T-helper 2 cell treated with Interferon-gamma antibody and Interleukin-4, amounts not matched to agents 5 μg/mL and 100 μg/mL, for 36 hours (primary cell): ENCODE data around the gene LYRM1.
"Not testable (repeated sequence)": the region's sequence is repeated elsewhere in the genome, so short reads cannot be mapped to it uniquely, and the experiment has no call there.

Source experiments
- DNase-seq: peaks from one replicate; pipeline ENCODE4 v3.0.0; 2021; ENCODE audit warnings: low spot score
- H3K27ac Mint-ChIP-seq: one replicate; pipeline ENCODE4 v1.8.0; 2021; ENCODE audit warnings: mild to moderate bottlenecking, mixed read lengths
- H3K27me3 Mint-ChIP-seq: one replicate; pipeline ENCODE4 v1.8.0; 2021; ENCODE audit warnings: low read depth, mixed read lengths
- H3K36me3 Mint-ChIP-seq: one replicate; pipeline ENCODE4 v1.8.0; 2021; ENCODE audit warnings: low read depth, mixed read lengths
- H3K4me1 Mint-ChIP-seq: one replicate; pipeline ENCODE4 v1.8.0; 2021; ENCODE audit warnings: low read depth, mixed read lengths
- H3K4me3 Mint-ChIP-seq: one replicate; pipeline ENCODE4 v1.8.0; 2022; ENCODE audit warnings: mild to moderate bottlenecking, moderate library complexity, mixed read lengths
- H3K9me3 Mint-ChIP-seq: one replicate; pipeline ENCODE4 v1.8.0; 2021; ENCODE audit warnings: mixed read lengths

LYRM1 gene

GRCh38 chr16:20920091-20920490, 19.5 kb downstream of the LYRM1 start:
- Mint-ChIP-seq H3K27ac (no peak overlapping the region), H3K36me3 (peaks cover 32% of the 10 kb centered on the region), H3K9me3 (no peaks in the 10 kb centered on the region), H3K27me3 (no peaks in the 10 kb centered on the region), H3K4me3 (no peak overlapping the region), H3K4me1 (peaks cover 19% of the 10 kb centered on the region)
- no peak for DNase-seq

GRCh38 chr16:20920799-20921198, 20.2 kb downstream of the LYRM1 start:
- no peak for DNase-seq
- Mint-ChIP-seq H3K36me3 (peaks cover 31% of the 10 kb centered on the region), H3K9me3 (no peaks in the 10 kb centered on the region), H3K4me3 (no peak overlapping the region), H3K27ac (no peak overlapping the region), H3K27me3 (no peaks in the 10 kb centered on the region), H3K4me1 (peaks cover 15% of the 10 kb centered on the region)

GRCh38 chr16:20923876-20924275, 23.3 kb downstream of the LYRM1 start:
- DNase-seq, result no peak
- Mint-ChIP-seq H3K27me3 (no peaks in the 10 kb centered on the region), H3K27ac (no peak overlapping the region), H3K4me3 (no peak overlapping the region), H3K9me3 (no peaks in the 10 kb centered on the region), H3K36me3 (peaks cover 21% of the 10 kb centered on the region), H3K4me1 (peaks cover 6% of the 10 kb centered on the region)

GRCh38 chr16:20925751-20926150, 25.2 kb downstream of the LYRM1 start:
- DNase-seq, result no peak
- peaks cover 3% of the 10 kb centered on the region for H3K4me1 Mint-ChIP-seq
- no peak overlapping the region for H3K27ac Mint-ChIP-seq
- no peak overlapping the region for H3K4me3 Mint-ChIP-seq
- no peaks in the 10 kb centered on the region for H3K9me3 Mint-ChIP-seq
- H3K27me3 Mint-ChIP-seq, result no peaks in the 10 kb centered on the region
- peaks cover 21% of the 10 kb centered on the region for H3K36me3 Mint-ChIP-seq

GRCh38 chr16:20928774-20929411, 28.3 kb downstream of the LYRM1 start:
- no peak overlapping the region for H3K27ac Mint-ChIP-seq
- peaks cover 3% of the 10 kb centered on the region for H3K4me1 Mint-ChIP-seq
- no peaks in the 10 kb centered on the region for H3K9me3 Mint-ChIP-seq
- H3K36me3 Mint-ChIP-seq, result peaks cover 17% of the 10 kb centered on the region
- no peaks in the 10 kb centered on the region for H3K27me3 Mint-ChIP-seq
- H3K4me3 Mint-ChIP-seq, result no peak overlapping the region
- no peak for DNase-seq

GRCh38 chr16:20929676-20930364, 29.2 kb downstream of the LYRM1 start:
- H3K27me3 Mint-ChIP-seq, result not testable (repeated sequence)

GRCh38 chr16:20930365-20930690, 29.8 kb downstream of the LYRM1 start:
- H3K27ac Mint-ChIP-seq, result no peak overlapping the region
- no peak for DNase-seq
- no peaks in the 10 kb centered on the region for H3K9me3 Mint-ChIP-seq
- peaks cover 4% of the 10 kb centered on the region for H3K4me1 Mint-ChIP-seq
- H3K36me3 Mint-ChIP-seq, result peaks cover 13% of the 10 kb centered on the region
- H3K4me3 Mint-ChIP-seq, result no peak overlapping the region
- no peaks in the 10 kb centered on the region for H3K27me3 Mint-ChIP-seq

More at GRCh38 chr16:20929676-20930364, 29.2 kb downstream of the LYRM1 start:
- H3K36me3 Mint-ChIP-seq, result peaks cover 13% of the 10 kb centered on the region
- not testable (repeated sequence) for H3K4me3 Mint-ChIP-seq, H3K9me3 Mint-ChIP-seq, DNase-seq, H3K27ac Mint-ChIP-seq, H3K4me1 Mint-ChIP-seq

- Mint-ChIP-seq H3K36me3 (peaks cover 8% of the 10 kb centered on the region), H3K27me3 (no peaks in the 10 kb centered on the region), H3K9me3 (no peaks in the 10 kb centered on the region), H3K27ac (no peak overlapping the region), H3K4me3 (no peak overlapping the region), H3K4me1 (peaks cover 4% of the 10 kb centered on the region)
- DNase-seq, result no peak
Observed at GRCh38 chr16:20931066-20931600, 30.6 kb downstream of the LYRM1 start.

- peaks cover 8% of the 10 kb centered on the region for H3K4me1 Mint-ChIP-seq
- H3K27ac Mint-ChIP-seq, result no peak overlapping the region
- H3K36me3 Mint-ChIP-seq, result no peaks in the 10 kb centered on the region
- no peaks in the 10 kb centered on the region for H3K9me3 Mint-ChIP-seq
- no peaks in the 10 kb centered on the region for H3K27me3 Mint-ChIP-seq
- H3K4me3 Mint-ChIP-seq, result no peak overlapping the region
- no peak for DNase-seq
Observed at GRCh38 chr16:20933589-20933988, 33.0 kb downstream of the LYRM1 start.

GRCh38 chr16:20937736-20938135, 37.2 kb downstream of the LYRM1 start:
- H3K27ac Mint-ChIP-seq, result no peak overlapping the region
- no peaks in the 10 kb centered on the region for H3K9me3 Mint-ChIP-seq
- H3K4me3 Mint-ChIP-seq, result no peak overlapping the region
- peaks cover 25% of the 10 kb centered on the region for H3K4me1 Mint-ChIP-seq
- DNase-seq, result no peak
- H3K27me3 Mint-ChIP-seq, result no peaks in the 10 kb centered on the region
- H3K36me3 Mint-ChIP-seq, result no peaks in the 10 kb centered on the region

GRCh38 chr16:20938426-20938825, 37.9 kb downstream of the LYRM1 start:
- DNase-seq, result peak; percentile 24
- peak overlapping the region; percentile 3 for H3K4me3 Mint-ChIP-seq

GRCh38 chr16:20939611-20940010, 39.0 kb downstream of the LYRM1 start:
- Mint-ChIP-seq H3K27ac (no peak overlapping the region), H3K9me3 (no peaks in the 10 kb centered on the region), H3K4me3 (no peak overlapping the region), H3K27me3 (no peaks in the 10 kb centered on the region), H3K36me3 (no peaks in the 10 kb centered on the region), H3K4me1 (peaks cover 38% of the 10 kb centered on the region)
- DNase-seq, result peak; percentile 40

More at GRCh38 chr16:20938426-20938825, 37.9 kb downstream of the LYRM1 start:
- Mint-ChIP-seq H3K27ac (peak overlapping the region; percentile 58), H3K27me3 (no peaks in the 10 kb centered on the region), H3K9me3 (no peaks in the 10 kb centered on the region), H3K36me3 (no peaks in the 10 kb centered on the region), H3K4me1 (peaks cover 28% of the 10 kb centered on the region)

GRCh38 chr16:20940871-20941635, 40.5 kb downstream of the LYRM1 start:
- DNase-seq, result peak; percentile 33
- Mint-ChIP-seq H3K27ac (peak overlapping the region; percentile 47), H3K4me1 (peaks cover 50% of the 10 kb centered on the region), H3K9me3 (no peaks in the 10 kb centered on the region), H3K4me3 (peak overlapping the region; percentile 35), H3K27me3 (no peaks in the 10 kb centered on the region), H3K36me3 (no peaks in the 10 kb centered on the region)

GRCh38 chr16:20941636-20941926, 41.0 kb downstream of the LYRM1 start:
- Mint-ChIP-seq H3K27ac (peak overlapping the region; percentile 47), H3K4me1 (peaks cover 50% of the 10 kb centered on the region), H3K9me3 (no peaks in the 10 kb centered on the region), H3K4me3 (peak overlapping the region; percentile 35), H3K27me3 (no peaks in the 10 kb centered on the region), H3K36me3 (no peaks in the 10 kb centered on the region)
- no peak for DNase-seq
